SK-N-SH (cell line): Measurements from ENCODE around the gene MACROD2.

Experiments
- CTCF ChIP-seq: fragments of 200-600 bp; sonication (generic); IDR thresholded peaks from 2 replicates; pipeline ENCODE4 v1.6.1; 2017; ENCODE audit warnings: antibody characterized with exemption, mild to moderate bottlenecking, moderate library complexity
- MAX ChIP-seq: IDR thresholded peaks from 2 replicates; pipeline ENCODE4 v1.4.0; 2012; ENCODE audit warnings: low read depth
- MXI1 ChIP-seq: IDR thresholded peaks from 2 replicates; pipeline ENCODE4 v1.6.1; 2012; ENCODE audit warnings: mild to moderate bottlenecking, low read depth, low read length, improper control_type of control experiment
- RAD21 ChIP-seq: IDR thresholded peaks from 2 replicates; pipeline ENCODE4 v1.6.1; 2012; ENCODE audit warnings: mild to moderate bottlenecking, low read length
- RFX5 ChIP-seq: IDR thresholded peaks from 2 replicates; pipeline ENCODE4 v1.6.1; 2012; ENCODE audit warnings: mild to moderate bottlenecking, improper control_type of control experiment, low read length
- ZBTB33 ChIP-seq: IDR thresholded peaks from 2 replicates; pipeline ENCODE4 v1.4.0; 2012; ENCODE audit warnings: low read depth, borderline replicate concordance

GRCh38 chr20:14724468-14724867 lies 729.2 kb downstream of the MACROD2 start:
- no peak for TF ChIP-seq MAX
- no peak for TF ChIP-seq MXI1
- no peak for TF ChIP-seq RFX5
- no peak for TF ChIP-seq RAD21
- no peak for TF ChIP-seq ZBTB33
- no peak for TF ChIP-seq CTCF
